GM19452 (cell line): Measurements from ENCODE around the gene LRBA.

Source experiments
- ATAC-seq: cut with Tn5 transposase; IDR thresholded peaks from one replicate; pipeline ENCODE4 v1.9.1; 2021; ENCODE audit not compliant: unreplicated experiment

The LRBA gene

GRCh38 chr4:150599547-150599946 is 415.5 kb downstream of the LRBA start:
- no peak for ATAC-seq

- ATAC-seq, result no peak
These were observed 416.2 kb downstream of the LRBA start for GRCh38 chr4:150598909-150599308.

- no peak for ATAC-seq
These were observed 421.1 kb downstream of the LRBA start for GRCh38 chr4:150593996-150594395.

- no peak for ATAC-seq
These were observed 423.2 kb downstream of the LRBA start for GRCh38 chr4:150591904-150592303.

GRCh38 chr4:150591406-150591805 is 423.7 kb downstream of the LRBA start:
- ATAC-seq, result no peak

- no peak for ATAC-seq
These were observed 424.5 kb downstream of the LRBA start for GRCh38 chr4:150590631-150591030.

GRCh38 chr4:150589157-150589556 is 425.9 kb downstream of the LRBA start:
- ATAC-seq, result no peak

- no peak for ATAC-seq
These were observed 426.8 kb downstream of the LRBA start for GRCh38 chr4:150588316-150588715.

- no peak for ATAC-seq
These were observed 428.8 kb downstream of the LRBA start for GRCh38 chr4:150586162-150586810.

- no peak for ATAC-seq
These were observed 429.5 kb downstream of the LRBA start for GRCh38 chr4:150585611-150586010.

- no peak for ATAC-seq
These were observed 430.8 kb downstream of the LRBA start for GRCh38 chr4:150584111-150584915.

GRCh38 chr4:150583287-150584110 is 431.6 kb downstream of the LRBA start:
- no peak for ATAC-seq

GRCh38 chr4:150582873-150583286 is 432.2 kb downstream of the LRBA start:
- ATAC-seq, result no peak

GRCh38 chr4:150582146-150582872 is 432.8 kb downstream of the LRBA start, which contains the start of gene MAB21L2:
Gene MAB21L2, plus strand, starts transcription at chr4:150582151. Its CDS starts 879 bp downstream, at chr4:150583030.
- no peak for ATAC-seq

- ATAC-seq, result no peak
These were observed 433.4 kb downstream of the LRBA start for GRCh38 chr4:150581641-150582051.

GRCh38 chr4:150581056-150581605 is 434.0 kb downstream of the LRBA start:
- ATAC-seq, result no peak

- no peak for ATAC-seq
These were observed 434.8 kb downstream of the LRBA start for GRCh38 chr4:150580306-150580705.

- no peak for ATAC-seq
These were observed 435.4 kb downstream of the LRBA start for GRCh38 chr4:150579551-150580234.

GRCh38 chr4:150578745-150579501 is 436.2 kb downstream of the LRBA start:
- no peak for ATAC-seq
